ENCODE data around the gene CASD1.

The CASD1 gene

DNA sequence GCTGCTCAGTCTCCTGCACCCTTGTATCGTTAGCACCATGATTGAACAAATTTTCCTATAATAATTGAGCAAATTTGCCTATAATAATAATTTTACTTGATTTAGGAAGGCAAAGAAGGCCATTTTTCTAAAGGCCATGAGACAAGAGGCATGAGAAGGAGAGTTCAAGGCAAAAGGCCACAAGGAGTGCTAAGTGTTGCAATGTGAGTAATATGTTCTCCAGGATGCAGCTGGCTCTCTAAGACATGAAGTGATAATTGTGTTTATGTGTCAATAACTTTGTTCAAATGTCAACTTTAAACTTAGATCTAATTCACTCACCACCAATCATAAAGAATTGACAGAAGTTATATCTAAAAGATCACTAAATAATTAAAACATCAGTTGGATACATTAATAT lies 92.6 kb downstream of the CASD1 start:
- in situ Hi-C loops (cut with MboI; ENCODE audit: low pct_unique_long_range_greater_than_20kb, low sequenced_read_pairs, unreplicated experiment): no loop called here
- DNase-seq (ENCODE audit: low spot score): no peak
- TF ChIP-seq CTCF (IDR thresholded peaks at IDR 0.05; ENCODE audit: extremely low read depth, insufficient read depth, missing control alignments): no peak

GRCh38 chr7:94605031-94605430 lies 95.4 kb downstream of the CASD1 start:
- TF ChIP-seq CTCF (IDR thresholded peaks at IDR 0.05; ENCODE audit: extremely low read depth, insufficient read depth, missing control alignments): no peak
- peak; percentile 7 for DNase-seq (ENCODE audit: low spot score)
- in situ Hi-C loops (cut with MboI; ENCODE audit: low pct_unique_long_range_greater_than_20kb, low sequenced_read_pairs, unreplicated experiment): no loop called here

All from GM13977 (cell line).